Endothelial cell (in vitro differentiated cells): ENCODE results near the gene SRSF5. TPM values are rescaled to one million over a fixed set of nuclear protein-coding genes. Genes with fewer than 3 reads are reported as not detected.
A peak's percentile ranks its signal among the peaks of the same experiment; 100 is the strongest.

ENCODE experiments used
- DNase-seq: peaks from one replicate; pipeline ENCODE4 v3.0.0; 2021; ENCODE audit warnings: low spot score
- H3K27ac Mint-ChIP-seq: one replicate; pipeline ENCODE4 v1.8.0; 2021; ENCODE audit warnings: mixed read lengths, inconsistent platforms; ENCODE audit not compliant: unreplicated experiment
- H3K27me3 Mint-ChIP-seq: one replicate; pipeline ENCODE4 v1.8.0; 2021; ENCODE audit warnings: mild to moderate bottlenecking, moderate library complexity, mixed read lengths, inconsistent platforms; ENCODE audit not compliant: unreplicated experiment
- H3K36me3 Mint-ChIP-seq: one replicate; pipeline ENCODE4 v1.8.0; 2021; ENCODE audit warnings: mild to moderate bottlenecking, low read depth, mixed read lengths, inconsistent platforms; ENCODE audit not compliant: unreplicated experiment
- H3K4me1 Mint-ChIP-seq: one replicate; pipeline ENCODE4 v1.8.0; 2021; ENCODE audit warnings: mild to moderate bottlenecking, mixed read lengths, inconsistent platforms; ENCODE audit not compliant: unreplicated experiment
- H3K4me3 Mint-ChIP-seq: one replicate; pipeline ENCODE4 v1.8.0; 2021; ENCODE audit warnings: mild to moderate bottlenecking, mixed read lengths, inconsistent platforms; ENCODE audit not compliant: unreplicated experiment
- H3K9me3 Mint-ChIP-seq: one replicate; pipeline ENCODE4 v1.8.0; 2021; ENCODE audit warnings: mixed read lengths, inconsistent platforms; ENCODE audit not compliant: unreplicated experiment
- total RNA-seq: library from RNA; stranded (reverse); fragmentation: NEBNext Ultra II Directional; extraction: Animal tissue kit (Norgen Biotek cat#: 25700); gene quantifications from one replicate; pipeline ENCODE4 v1.2.1, GENCODE V29; 2021; ENCODE audit not compliant: unreplicated experiment
- TF ChIP-seq, protein P1 (sequence below): fragments of 200-600 bp; sonication (generic); IDR thresholded peaks from one replicate; pipeline ENCODE4 v1.5.0; 2021; ENCODE audit warnings: antibody characterized with exemption; ENCODE audit not compliant: unreplicated experiment

SRSF5 gene
- total RNA-seq, 1 donor from 2014 or later: 241 TPM

DNA sequence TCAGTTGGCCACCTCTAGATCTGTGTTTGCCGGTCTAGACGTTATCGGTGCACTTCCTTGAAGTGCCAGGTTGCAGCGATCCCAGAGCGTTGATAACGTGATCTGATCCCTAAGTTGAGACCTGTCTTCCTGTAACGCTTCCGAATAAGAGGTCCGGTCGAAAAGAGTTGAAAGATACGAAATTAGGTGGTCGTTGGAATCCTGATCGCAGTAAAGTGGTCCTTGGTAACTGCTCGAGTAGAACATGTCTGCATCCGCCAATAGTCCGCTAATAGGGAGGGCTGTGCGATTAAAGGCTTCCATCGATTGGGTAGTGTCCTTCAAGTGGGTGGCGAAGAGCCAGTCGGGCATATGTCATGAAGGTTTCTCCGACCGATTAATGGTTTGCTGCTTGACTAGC, 2.7 kb downstream of the SRSF5 start:
- Mint-ChIP-seq H3K4me3 (peak overlapping the region; percentile 75), H3K27me3 (peaks cover 25% of the 10 kb centered on the region), H3K27ac (peak overlapping the region; percentile 85), H3K4me1 (peaks cover 25% of the 10 kb centered on the region), H3K36me3 (peaks cover 49% of the 10 kb centered on the region), H3K9me3 (no peaks in the 10 kb centered on the region)
- TF ChIP-seq, protein P1, sequence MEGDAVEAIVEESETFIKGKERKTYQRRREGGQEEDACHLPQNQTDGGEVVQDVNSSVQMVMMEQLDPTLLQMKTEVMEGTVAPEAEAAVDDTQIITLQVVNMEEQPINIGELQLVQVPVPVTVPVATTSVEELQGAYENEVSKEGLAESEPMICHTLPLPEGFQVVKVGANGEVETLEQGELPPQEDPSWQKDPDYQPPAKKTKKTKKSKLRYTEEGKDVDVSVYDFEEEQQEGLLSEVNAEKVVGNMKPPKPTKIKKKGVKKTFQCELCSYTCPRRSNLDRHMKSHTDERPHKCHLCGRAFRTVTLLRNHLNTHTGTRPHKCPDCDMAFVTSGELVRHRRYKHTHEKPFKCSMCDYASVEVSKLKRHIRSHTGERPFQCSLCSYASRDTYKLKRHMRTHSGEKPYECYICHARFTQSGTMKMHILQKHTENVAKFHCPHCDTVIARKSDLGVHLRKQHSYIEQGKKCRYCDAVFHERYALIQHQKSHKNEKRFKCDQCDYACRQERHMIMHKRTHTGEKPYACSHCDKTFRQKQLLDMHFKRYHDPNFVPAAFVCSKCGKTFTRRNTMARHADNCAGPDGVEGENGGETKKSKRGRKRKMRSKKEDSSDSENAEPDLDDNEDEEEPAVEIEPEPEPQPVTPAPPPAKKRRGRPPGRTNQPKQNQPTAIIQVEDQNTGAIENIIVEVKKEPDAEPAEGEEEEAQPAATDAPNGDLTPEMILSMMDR: no peak
- DNase-seq: no peak

GRCh38 chr14:69770559-69770958, 3.6 kb downstream of the SRSF5 start:
- no peak overlapping the region for H3K27ac Mint-ChIP-seq
- H3K9me3 Mint-ChIP-seq: no peaks in the 10 kb centered on the region
- H3K27me3 Mint-ChIP-seq: peaks cover 25% of the 10 kb centered on the region
- H3K4me3 Mint-ChIP-seq: peak overlapping the region; percentile 34
- no peak for DNase-seq
- H3K4me1 Mint-ChIP-seq: peaks cover 25% of the 10 kb centered on the region
- peaks cover 55% of the 10 kb centered on the region for H3K36me3 Mint-ChIP-seq
- TF ChIP-seq, protein P1: no peak

DNA sequence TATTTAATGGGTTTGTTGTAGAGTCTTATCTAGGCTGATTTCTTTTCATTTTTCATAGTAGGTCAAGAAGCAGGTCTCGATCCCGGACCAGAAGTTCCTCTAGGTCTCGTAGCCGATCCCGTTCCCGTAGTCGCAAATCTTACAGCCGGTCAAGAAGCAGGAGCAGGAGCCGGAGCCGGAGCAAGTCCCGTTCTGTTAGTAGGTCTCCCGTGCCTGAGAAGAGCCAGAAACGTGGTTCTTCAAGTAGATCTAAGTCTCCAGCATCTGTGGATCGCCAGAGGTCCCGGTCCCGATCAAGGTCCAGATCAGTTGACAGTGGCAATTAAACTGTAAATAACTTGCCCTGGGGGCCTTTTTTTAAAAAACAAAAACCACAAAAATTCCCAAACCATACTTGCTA, 4.2 kb downstream of the SRSF5 start:
- no peak for DNase-seq
- Mint-ChIP-seq H3K4me3 (no peak overlapping the region), H3K27me3 (peaks cover 25% of the 10 kb centered on the region), H3K4me1 (peaks cover 25% of the 10 kb centered on the region), H3K9me3 (no peaks in the 10 kb centered on the region), H3K27ac (peak overlapping the region; percentile 30), H3K36me3 (peaks cover 60% of the 10 kb centered on the region)
- TF ChIP-seq, protein P1: no peak

- peaks cover 18% of the 10 kb centered on the region for H3K27me3 Mint-ChIP-seq
- H3K27ac Mint-ChIP-seq: peak overlapping the region; percentile 24
- H3K36me3 Mint-ChIP-seq: peaks cover 67% of the 10 kb centered on the region
- H3K9me3 Mint-ChIP-seq: no peaks in the 10 kb centered on the region
- H3K4me1 Mint-ChIP-seq: peaks cover 21% of the 10 kb centered on the region
- no peak for DNase-seq
- TF ChIP-seq, protein P1: no peak
- H3K4me3 Mint-ChIP-seq: no peak overlapping the region
Measured at GRCh38 chr14:69772082-69773017, 5.4 kb downstream of the SRSF5 start.
